Choroid plexus epithelial cell (primary cell): ENCODE results near the gene TSPAN7.

Experiments
- DNase-seq: peaks from one replicate; pipeline ENCODE4 v3.0.0-alpha.2; 2010; ENCODE audit warnings: low read depth
- H3K4me3 ChIP-seq: 2 replicates; pipeline ENCODE4 v1.5.1; 2011; ENCODE audit warnings: low read depth, mild to moderate bottlenecking, control low read depth, low read length, moderate library complexity
- TF ChIP-seq, protein P1 (sequence below): conservative IDR thresholded peaks from 2 replicates; pipeline ENCODE4 v1.5.1; 2011; ENCODE audit warnings: low read depth, mild to moderate bottlenecking, control low read depth, inconsistent platforms, low read length, moderate library complexity

The TSPAN7 gene

DNA sequence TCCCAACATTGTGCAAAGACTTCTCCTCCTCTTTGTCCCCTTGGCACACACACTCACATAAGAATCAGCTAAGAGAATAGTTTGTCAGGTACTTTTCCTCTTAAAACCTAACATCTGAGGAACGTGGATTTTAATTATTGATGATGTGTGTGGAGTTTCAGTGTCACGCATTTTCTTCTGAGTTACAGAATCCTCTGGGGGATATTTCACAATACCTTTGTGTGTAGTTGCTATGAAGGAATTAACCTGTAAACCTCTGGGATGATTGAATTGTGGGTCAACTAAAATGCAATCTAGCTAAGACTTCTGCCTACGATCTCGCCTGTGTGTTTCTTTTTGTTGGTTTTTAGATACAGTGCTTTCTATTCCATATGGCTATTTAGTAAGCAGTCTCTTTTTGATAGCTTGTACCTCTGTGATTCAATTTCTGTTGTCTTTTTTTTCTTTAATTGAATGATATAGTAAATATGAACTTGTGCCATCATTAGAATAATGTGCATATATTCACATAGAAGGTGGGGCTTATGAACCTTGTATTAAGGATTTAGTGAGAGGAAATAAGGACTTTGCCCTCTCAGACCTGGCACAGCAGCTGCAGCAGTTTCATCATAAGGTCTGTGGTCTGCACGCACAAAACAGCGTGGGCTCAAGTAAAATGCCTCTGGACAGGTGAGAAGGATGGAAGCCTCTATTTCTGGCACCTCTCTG, 99.2 kb downstream of the TSPAN7 start:
- TF ChIP-seq, protein P1, sequence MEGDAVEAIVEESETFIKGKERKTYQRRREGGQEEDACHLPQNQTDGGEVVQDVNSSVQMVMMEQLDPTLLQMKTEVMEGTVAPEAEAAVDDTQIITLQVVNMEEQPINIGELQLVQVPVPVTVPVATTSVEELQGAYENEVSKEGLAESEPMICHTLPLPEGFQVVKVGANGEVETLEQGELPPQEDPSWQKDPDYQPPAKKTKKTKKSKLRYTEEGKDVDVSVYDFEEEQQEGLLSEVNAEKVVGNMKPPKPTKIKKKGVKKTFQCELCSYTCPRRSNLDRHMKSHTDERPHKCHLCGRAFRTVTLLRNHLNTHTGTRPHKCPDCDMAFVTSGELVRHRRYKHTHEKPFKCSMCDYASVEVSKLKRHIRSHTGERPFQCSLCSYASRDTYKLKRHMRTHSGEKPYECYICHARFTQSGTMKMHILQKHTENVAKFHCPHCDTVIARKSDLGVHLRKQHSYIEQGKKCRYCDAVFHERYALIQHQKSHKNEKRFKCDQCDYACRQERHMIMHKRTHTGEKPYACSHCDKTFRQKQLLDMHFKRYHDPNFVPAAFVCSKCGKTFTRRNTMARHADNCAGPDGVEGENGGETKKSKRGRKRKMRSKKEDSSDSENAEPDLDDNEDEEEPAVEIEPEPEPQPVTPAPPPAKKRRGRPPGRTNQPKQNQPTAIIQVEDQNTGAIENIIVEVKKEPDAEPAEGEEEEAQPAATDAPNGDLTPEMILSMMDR, result no peak
- no peak overlapping the region for H3K4me3 ChIP-seq
- DNase-seq, result no peak

DNA sequence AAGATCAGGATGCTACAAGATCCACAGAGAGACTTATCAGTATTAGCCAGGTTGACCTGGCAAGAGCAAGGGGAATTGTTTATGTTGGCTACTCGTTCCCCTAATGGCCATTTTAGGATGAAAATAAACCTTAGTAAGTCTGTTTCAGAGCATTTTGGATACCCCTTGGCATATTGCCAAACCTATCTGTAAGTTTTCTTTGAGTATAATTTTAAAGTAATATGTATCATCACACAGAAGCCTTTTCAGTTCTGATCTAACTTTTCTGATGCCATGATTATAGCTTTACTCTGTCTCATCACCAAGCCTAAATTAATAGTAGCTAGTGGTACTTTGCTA, 99.7 kb downstream of the TSPAN7 start:
- no peak for DNase-seq
- TF ChIP-seq, protein P1, result no peak
- H3K4me3 ChIP-seq, result no peak overlapping the region

DNA sequence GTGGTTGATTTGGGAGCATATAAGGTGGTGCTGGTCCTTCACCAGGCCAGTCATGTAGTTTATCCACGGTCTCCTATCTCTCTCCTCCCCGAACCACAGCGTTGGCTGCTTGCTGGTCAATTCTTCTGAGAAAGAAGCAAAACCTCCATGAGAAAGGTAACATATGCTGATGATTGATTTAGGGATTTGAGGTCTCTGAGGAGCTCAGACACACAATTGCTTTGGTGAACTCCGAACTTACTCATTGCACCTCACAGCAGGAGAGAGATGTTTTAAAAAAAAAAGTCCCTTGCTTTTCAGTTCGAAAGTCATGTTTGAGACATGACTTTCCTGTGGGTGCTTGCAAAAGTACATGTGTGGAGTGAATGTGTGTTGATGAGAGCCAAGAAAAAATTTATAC, 100.2 kb downstream of the TSPAN7 start:
- DNase-seq, result no peak
- TF ChIP-seq, protein P1, result no peak
- H3K4me3 ChIP-seq, result no peak overlapping the region

DNA sequence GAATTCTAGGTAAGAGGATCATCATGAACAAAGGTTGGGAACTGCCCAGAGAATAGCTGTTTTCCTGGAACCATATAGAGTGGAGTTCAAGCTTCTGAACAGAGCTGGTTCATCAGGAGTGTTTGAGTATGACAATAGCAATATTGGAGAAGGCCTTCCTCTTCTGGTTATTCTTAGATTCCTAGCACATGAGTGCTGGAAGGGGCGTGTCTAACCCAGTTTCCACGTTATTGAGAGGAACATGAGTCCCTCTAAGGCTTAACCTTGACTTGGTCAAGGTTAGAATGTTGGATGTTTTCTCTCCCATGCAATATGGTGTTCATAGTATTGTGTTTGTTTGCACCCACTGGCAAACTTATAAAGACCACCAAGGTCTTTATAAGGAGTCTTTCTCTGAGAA, 101.3 kb downstream of the TSPAN7 start:
- no peak for DNase-seq
- H3K4me3 ChIP-seq, result no peak overlapping the region

DNA sequence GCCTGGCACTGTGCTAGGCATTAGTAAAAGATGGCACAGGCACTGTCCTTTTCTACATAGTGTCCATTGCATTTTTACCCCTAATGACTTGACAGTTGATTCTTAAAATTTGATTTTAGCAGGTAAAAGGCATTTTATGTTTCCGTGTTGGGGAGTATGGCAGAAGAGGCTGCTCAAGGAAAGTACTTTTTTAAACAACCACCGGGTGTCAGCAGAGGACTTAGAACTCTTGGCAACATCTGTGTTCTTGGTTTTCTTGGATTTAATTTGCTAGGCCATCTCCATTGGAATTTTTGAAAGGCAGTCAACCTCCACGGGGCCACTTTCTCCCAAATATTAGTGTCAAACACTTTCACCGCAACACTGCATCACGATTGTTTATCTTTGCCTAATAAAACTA, 102.9 kb downstream of the TSPAN7 start:
- peak; percentile 63 for DNase-seq
- TF ChIP-seq, protein P1, result peak; percentile 55
- no peak overlapping the region for H3K4me3 ChIP-seq

More for the DNA sequence above, 101.3 kb downstream of the TSPAN7 start:
- TF ChIP-seq, protein P1, result no peak

DNA sequence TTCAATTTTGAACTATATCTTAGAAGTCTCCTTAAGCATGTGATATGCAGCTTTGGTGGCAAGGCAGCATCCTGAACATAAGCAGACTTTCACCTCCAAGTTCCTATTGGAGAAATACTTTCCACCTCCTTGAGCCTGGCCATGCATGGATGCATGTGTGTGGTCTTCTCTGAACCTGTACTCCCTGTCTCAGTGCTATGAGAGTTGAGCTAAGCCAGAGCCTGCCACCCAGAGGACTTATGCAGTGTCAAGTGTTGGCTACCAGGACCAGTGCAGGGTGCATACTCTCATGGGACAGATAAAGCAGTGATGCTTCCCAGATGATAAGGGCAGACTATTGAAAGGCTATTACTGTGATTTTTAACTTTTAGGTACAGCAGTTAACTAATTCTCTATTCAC, 105.6 kb downstream of the TSPAN7 start:
- no peak overlapping the region for H3K4me3 ChIP-seq
- DNase-seq, result no peak
- TF ChIP-seq, protein P1, result no peak

DNA sequence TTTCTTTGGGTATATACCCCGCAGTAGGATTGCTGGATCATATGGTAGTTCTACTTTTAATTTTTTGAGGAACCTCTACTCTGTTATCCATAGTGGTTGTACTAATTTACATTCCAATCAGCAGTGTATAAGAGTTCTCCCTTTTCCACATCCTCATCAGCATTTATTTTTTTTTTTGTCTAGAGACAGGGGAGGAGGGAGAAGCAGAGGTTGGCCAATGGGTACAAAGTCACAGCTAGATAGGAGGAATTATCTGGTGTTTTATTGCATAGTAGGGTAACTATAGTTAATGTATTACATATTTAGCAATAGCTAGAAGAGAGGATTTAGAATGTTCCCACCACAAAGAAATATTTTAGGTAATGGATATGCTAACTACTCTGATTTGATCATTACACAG, 107.4 kb downstream of the TSPAN7 start:
- no peak overlapping the region for H3K4me3 ChIP-seq
- TF ChIP-seq, protein P1, result no peak
- no peak for DNase-seq
